Measurements from ENCODE around the gene EHMT1.
"Not testable (repeated sequence)": the region's sequence is repeated elsewhere in the genome, so short reads cannot be mapped to it uniquely, and the experiment has no call there.

The EHMT1 gene

DNA sequence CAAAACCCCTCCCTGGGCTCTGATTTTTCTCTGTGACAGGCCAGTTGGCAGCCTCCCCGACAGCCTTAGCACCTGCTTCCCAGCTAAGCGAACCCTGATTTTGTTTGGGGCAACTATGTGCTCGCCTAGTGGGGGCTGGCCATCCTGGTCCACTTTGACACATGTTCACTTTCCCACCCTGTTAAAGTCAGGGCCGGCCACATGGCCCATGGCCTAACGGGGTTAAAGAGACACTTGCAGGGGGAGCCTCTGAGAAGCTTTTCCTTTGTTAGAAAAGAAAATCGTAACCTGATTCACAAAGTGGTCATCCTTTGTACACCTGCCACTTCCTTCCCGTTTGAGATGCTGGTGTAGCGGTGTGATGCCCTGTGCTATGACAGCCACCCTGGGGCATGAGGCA is 257.5 kb downstream of the EHMT1 start:
- TF ChIP-seq, protein P1, sequence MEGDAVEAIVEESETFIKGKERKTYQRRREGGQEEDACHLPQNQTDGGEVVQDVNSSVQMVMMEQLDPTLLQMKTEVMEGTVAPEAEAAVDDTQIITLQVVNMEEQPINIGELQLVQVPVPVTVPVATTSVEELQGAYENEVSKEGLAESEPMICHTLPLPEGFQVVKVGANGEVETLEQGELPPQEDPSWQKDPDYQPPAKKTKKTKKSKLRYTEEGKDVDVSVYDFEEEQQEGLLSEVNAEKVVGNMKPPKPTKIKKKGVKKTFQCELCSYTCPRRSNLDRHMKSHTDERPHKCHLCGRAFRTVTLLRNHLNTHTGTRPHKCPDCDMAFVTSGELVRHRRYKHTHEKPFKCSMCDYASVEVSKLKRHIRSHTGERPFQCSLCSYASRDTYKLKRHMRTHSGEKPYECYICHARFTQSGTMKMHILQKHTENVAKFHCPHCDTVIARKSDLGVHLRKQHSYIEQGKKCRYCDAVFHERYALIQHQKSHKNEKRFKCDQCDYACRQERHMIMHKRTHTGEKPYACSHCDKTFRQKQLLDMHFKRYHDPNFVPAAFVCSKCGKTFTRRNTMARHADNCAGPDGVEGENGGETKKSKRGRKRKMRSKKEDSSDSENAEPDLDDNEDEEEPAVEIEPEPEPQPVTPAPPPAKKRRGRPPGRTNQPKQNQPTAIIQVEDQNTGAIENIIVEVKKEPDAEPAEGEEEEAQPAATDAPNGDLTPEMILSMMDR (IDR thresholded peaks at IDR 0.05; ENCODE audit: low read depth, low read length) = no peak
- H3K4me3 ChIP-seq (ENCODE audit: low read depth, low read length) = no peak overlapping the region

DNA sequence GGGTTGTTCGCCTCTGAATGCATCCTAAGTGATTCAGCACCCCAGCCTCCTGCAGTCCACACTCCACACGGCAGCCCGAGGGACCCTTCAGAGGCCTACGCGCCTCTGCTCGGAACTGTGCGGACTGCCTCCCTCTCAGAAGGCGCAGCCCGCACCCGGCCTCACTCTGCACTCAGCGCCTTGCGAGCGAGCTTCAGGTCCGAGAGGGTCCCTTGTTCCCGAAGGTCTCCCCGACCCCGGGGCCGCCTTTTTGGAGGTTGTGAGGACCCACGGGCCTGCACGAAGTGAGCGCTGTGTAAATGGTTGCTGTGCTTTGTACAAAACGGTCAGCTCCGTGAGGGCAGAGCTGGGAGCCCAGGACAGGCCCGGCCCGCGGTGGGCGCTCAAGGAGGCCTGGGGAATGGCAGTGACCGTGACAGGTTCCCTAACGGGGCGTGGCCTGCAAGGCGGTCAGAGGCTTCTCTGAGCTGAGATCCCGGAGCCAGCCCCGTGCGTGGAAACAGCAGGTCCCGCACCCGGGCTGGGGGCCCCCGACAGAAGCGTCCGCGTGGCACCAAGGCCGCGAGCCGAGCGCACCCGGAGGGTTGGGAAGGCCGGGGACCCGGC is 258.1 kb downstream of the EHMT1 start:
- no peak overlapping the region for H3K4me3 ChIP-seq (ENCODE audit: low read depth, low read length)
- TF ChIP-seq, protein P1 (IDR thresholded peaks at IDR 0.05; ENCODE audit: low read depth, low read length) = no peak

DNA sequence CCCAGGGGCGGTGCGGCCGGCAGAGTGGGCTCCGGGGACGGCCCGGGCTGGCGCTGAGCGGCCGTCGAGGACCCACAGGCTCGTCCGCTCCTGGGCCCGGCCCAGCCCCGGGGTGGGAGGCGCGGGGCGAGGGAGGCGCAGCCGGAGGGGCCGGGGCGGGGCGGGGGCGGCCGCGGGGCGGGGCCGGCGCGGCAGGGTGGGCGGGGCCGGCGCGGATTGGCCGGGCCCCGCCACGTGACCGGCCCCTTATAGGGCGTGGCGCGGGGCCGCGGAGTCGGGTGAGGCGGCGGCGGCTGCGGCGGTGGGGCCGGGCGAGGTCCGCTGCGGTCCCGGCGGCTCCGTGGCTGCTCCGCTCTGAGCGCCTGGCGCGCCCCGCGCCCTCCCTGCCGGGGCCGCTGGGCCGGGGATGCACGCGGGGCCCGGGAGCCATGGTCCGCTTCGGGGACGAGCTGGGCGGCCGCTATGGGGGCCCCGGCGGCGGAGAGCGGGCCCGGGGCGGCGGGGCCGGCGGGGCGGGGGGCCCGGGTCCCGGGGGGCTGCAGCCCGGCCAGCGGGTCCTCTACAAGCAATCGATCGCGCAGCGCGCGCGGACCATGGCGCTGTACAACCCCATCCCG is 258.8 kb downstream of the EHMT1 start, which contains the start of gene CACNA1B:
Gene CACNA1B (plus strand): TSS at position 277 of the 617 bp plus-strand sequence. CDS start 152 bp downstream, at position 429.
- not testable (repeated sequence) for H3K4me3 ChIP-seq (ENCODE audit: low read depth, low read length)

- no peak overlapping the region for H3K4me3 ChIP-seq (ENCODE audit: low read depth, low read length)
- TF ChIP-seq, protein P1 (IDR thresholded peaks at IDR 0.05; ENCODE audit: low read depth, low read length) = no peak
Measured at GRCh38 chr9:137878146-137878941, 259.5 kb downstream of the EHMT1 start.

DNA sequence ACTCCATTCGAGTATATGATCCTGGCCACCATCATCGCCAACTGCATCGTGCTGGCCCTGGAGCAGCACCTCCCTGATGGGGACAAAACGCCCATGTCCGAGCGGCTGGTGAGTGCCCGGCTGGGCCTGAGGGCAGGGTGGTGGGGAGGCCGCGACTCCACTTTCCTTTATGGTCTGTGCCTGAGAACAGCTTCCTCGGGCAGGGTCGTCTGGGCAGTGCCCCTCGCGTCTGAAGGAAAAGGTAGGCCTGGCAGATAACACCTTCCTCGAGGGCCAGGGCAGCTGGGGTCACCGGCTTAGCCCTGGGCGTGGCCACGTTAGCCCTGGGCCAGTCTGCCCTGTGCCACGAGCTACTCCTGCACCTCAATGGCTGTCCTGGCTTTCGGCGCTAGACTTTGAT is 260.2 kb downstream of the EHMT1 start:
- TF ChIP-seq, protein P1 (IDR thresholded peaks at IDR 0.05; ENCODE audit: low read depth, low read length) = no peak
- H3K4me3 ChIP-seq (ENCODE audit: low read depth, low read length) = no peak overlapping the region

GRCh38 chr9:137879566-137880150 is 260.9 kb downstream of the EHMT1 start:
- TF ChIP-seq, protein P1 (IDR thresholded peaks at IDR 0.05; ENCODE audit: low read depth, low read length) = no peak
- H3K4me3 ChIP-seq (ENCODE audit: low read depth, low read length) = no peak overlapping the region

- no peak overlapping the region for H3K4me3 ChIP-seq (ENCODE audit: low read depth, low read length)
- TF ChIP-seq, protein P1 (IDR thresholded peaks at IDR 0.05; ENCODE audit: low read depth, low read length) = no peak
Measured at GRCh38 chr9:137880160-137880975, 261.6 kb downstream of the EHMT1 start.
